SK-N-SH treated with all-trans-retinoic acid at 6 μM for 48 hours (cell line): Measurements from ENCODE around the gene CDH11.

ENCODE experiments used
- ATAC-seq: fragments of 200-7000 bp; cut with Tn5 transposase; 3 replicates; pipeline ENCODE4 v1.9.1; 2020; ENCODE audit warnings: mild to moderate bottlenecking, moderate library complexity
- ARNTL ChIP-seq: fragments of 450-650 bp; formaldehyde crosslinking; IDR thresholded peaks from 2 replicates; pipeline ENCODE4 v1.5.0; 2020; ENCODE audit warnings: low read depth, mild to moderate bottlenecking, moderate library complexity, borderline replicate concordance
- CREB5 ChIP-seq: fragments of 250-450 bp; sonication (Bioruptor Pico); IDR thresholded peaks from 2 replicates; pipeline ENCODE4 v1.5.1; 2020; ENCODE audit warnings: low read depth, mild to moderate bottlenecking, moderate library complexity
- CSDC2 ChIP-seq: fragments of 250-450 bp; sonication (Bioruptor Pico); IDR thresholded peaks from 2 replicates; pipeline ENCODE4 v1.5.0; 2020; ENCODE audit warnings: mild to moderate bottlenecking, moderate library complexity
- CSRNP3 ChIP-seq: fragments of 250-450 bp; sonication (Bioruptor Pico); IDR thresholded peaks from 2 replicates; pipeline ENCODE4 v1.5.1; 2021; ENCODE audit warnings: mild to moderate bottlenecking, moderate library complexity
- ESRRG ChIP-seq: fragments of 250-450 bp; sonication (Bioruptor Pico); IDR thresholded peaks from 2 replicates; pipeline ENCODE4 v1.6.1; 2021; ENCODE audit warnings: mild to moderate bottlenecking
- GLIS3 ChIP-seq: fragments of 250-450 bp; sonication (Bioruptor Pico); IDR thresholded peaks from 2 replicates; pipeline ENCODE4 v1.5.0; 2020; ENCODE audit warnings: mild to moderate bottlenecking, moderate library complexity
- ISL1 ChIP-seq: fragments of 250-450 bp; sonication (Bioruptor Pico); IDR thresholded peaks from 2 replicates; pipeline ENCODE4 v2.1.2; 2022; ENCODE audit warnings: mild to moderate bottlenecking, moderate library complexity
- OSR1 ChIP-seq: fragments of 250-450 bp; sonication (Bioruptor Pico); IDR thresholded peaks from 2 replicates; pipeline ENCODE4 v1.8.0; 2022; ENCODE audit warnings: moderate library complexity, mild to moderate bottlenecking, inconsistent platforms
- PATZ1 ChIP-seq: fragments of 250-450 bp; sonication (Bioruptor Pico); IDR thresholded peaks from 2 replicates; pipeline ENCODE4 v1.8.0; 2020; ENCODE audit warnings: mild to moderate bottlenecking, moderate library complexity, borderline replicate concordance
- POU6F1 ChIP-seq: fragments of 250-450 bp; sonication (Bioruptor Pico); IDR thresholded peaks from 2 replicates; pipeline ENCODE4 v1.8.0; 2021; ENCODE audit warnings: low read depth, mild to moderate bottlenecking, moderate library complexity, borderline replicate concordance
- PPARA ChIP-seq: fragments of 250-450 bp; sonication (Bioruptor Pico); IDR thresholded peaks from 2 replicates; pipeline ENCODE4 v1.5.0; 2020; ENCODE audit warnings: mild to moderate bottlenecking, borderline replicate concordance
- RARB ChIP-seq: fragments of 250-450 bp; sonication (Bioruptor Pico); IDR thresholded peaks from 2 replicates; pipeline ENCODE4 v1.8.0; 2021; ENCODE audit warnings: mild to moderate bottlenecking, moderate library complexity
- SNAI2 ChIP-seq: fragments of 250-450 bp; sonication (Bioruptor Pico); IDR thresholded peaks from 2 replicates; pipeline ENCODE4 v1.5.0; 2020; ENCODE audit warnings: mild to moderate bottlenecking, moderate library complexity
- TCF4 ChIP-seq: fragments of 250-450 bp; sonication (Bioruptor Pico); IDR thresholded peaks from 2 replicates; pipeline ENCODE4 v1.8.0; 2021; ENCODE audit warnings: mild to moderate bottlenecking, moderate library complexity, borderline replicate concordance
- TOX ChIP-seq: fragments of 250-450 bp; sonication (Bioruptor Pico); IDR thresholded peaks from 2 replicates; pipeline ENCODE4 v1.8.0; 2021; ENCODE audit warnings: mild to moderate bottlenecking, moderate library complexity, borderline replicate concordance
- TSHZ2 ChIP-seq: fragments of 250-450 bp; sonication (Bioruptor Pico); IDR thresholded peaks from 2 replicates; pipeline ENCODE4 v1.5.0; 2020; ENCODE audit warnings: mild to moderate bottlenecking, moderate library complexity
- ZC3H10 ChIP-seq: fragments of 250-450 bp; sonication (Bioruptor Pico); IDR thresholded peaks from 2 replicates; pipeline ENCODE4 v1.5.1; 2021; ENCODE audit warnings: mild to moderate bottlenecking, moderate library complexity
- ZFP3 ChIP-seq: fragments of 250-450 bp; sonication (Bioruptor Pico); IDR thresholded peaks from 2 replicates; pipeline ENCODE4 v1.5.0; 2020; ENCODE audit warnings: mild to moderate bottlenecking, moderate library complexity
- ZFP30 ChIP-seq: fragments of 450-650 bp; formaldehyde crosslinking; IDR thresholded peaks from 2 replicates; pipeline ENCODE4 v1.5.0; 2022; ENCODE audit warnings: mild to moderate bottlenecking, moderate library complexity
- ZNF565 ChIP-seq: fragments of 450-650 bp; formaldehyde crosslinking; conservative IDR thresholded peaks from 2 replicates; pipeline ENCODE4 v1.5.0; 2020; ENCODE audit warnings: low read depth, mild to moderate bottlenecking, moderate library complexity
- ZNF8 ChIP-seq: fragments of 450-650 bp; formaldehyde crosslinking; IDR thresholded peaks from 2 replicates; pipeline ENCODE4 v1.5.0; 2020; ENCODE audit warnings: mild to moderate bottlenecking, moderate library complexity

The CDH11 gene

GRCh38 chr16:64974381-64974780, 147.5 kb downstream of the CDH11 start:
- TF ChIP-seq RARB: no peak
- no peak for TF ChIP-seq PATZ1
- TF ChIP-seq CSRNP3 (CRISPR knock-in tag): no peak
- no peak for TF ChIP-seq TCF4 (CRISPR knock-in tag)
- no peak for TF ChIP-seq ZFP30 (CRISPR knock-in tag)
- no peak for TF ChIP-seq ARNTL (CRISPR knock-in tag)
- TF ChIP-seq OSR1: no peak
- TF ChIP-seq GLIS3 (CRISPR knock-in tag): no peak
- no peak for TF ChIP-seq ZC3H10 (CRISPR knock-in tag)
- no peak for TF ChIP-seq ZFP3 (CRISPR knock-in tag)
- TF ChIP-seq CSDC2: no peak
- TF ChIP-seq TOX (CRISPR knock-in tag): no peak
- no peak for TF ChIP-seq ISL1 (CRISPR knock-in tag)
- no peak for TF ChIP-seq ZNF565 (CRISPR knock-in tag)
- no peak for TF ChIP-seq PPARA (CRISPR knock-in tag)
- TF ChIP-seq TSHZ2 (CRISPR knock-in tag): no peak
- no peak for TF ChIP-seq ESRRG (CRISPR knock-in tag)
- no peak for TF ChIP-seq ZNF8 (CRISPR knock-in tag)
- no peak for TF ChIP-seq CREB5 (CRISPR knock-in tag)

GRCh38 chr16:64973171-64973570, 148.7 kb downstream of the CDH11 start:
- no peak for ATAC-seq
- no peak for TF ChIP-seq PATZ1
- no peak for TF ChIP-seq ZNF8 (CRISPR knock-in tag)
- no peak for TF ChIP-seq POU6F1 (CRISPR knock-in tag)
- no peak for TF ChIP-seq ZFP3 (CRISPR knock-in tag)
- TF ChIP-seq PPARA (CRISPR knock-in tag): no peak
- TF ChIP-seq CSDC2: no peak
- no peak for TF ChIP-seq ZNF565 (CRISPR knock-in tag)
- TF ChIP-seq GLIS3 (CRISPR knock-in tag): no peak
- TF ChIP-seq ISL1 (CRISPR knock-in tag): no peak
- no peak for TF ChIP-seq RARB
- no peak for TF ChIP-seq CSRNP3 (CRISPR knock-in tag)
- TF ChIP-seq ZC3H10 (CRISPR knock-in tag): no peak
- no peak for TF ChIP-seq TOX (CRISPR knock-in tag)
- TF ChIP-seq SNAI2 (CRISPR knock-in tag): no peak
- no peak for TF ChIP-seq CREB5 (CRISPR knock-in tag)
- no peak for TF ChIP-seq TCF4 (CRISPR knock-in tag)
- TF ChIP-seq TSHZ2 (CRISPR knock-in tag): no peak

More at GRCh38 chr16:64974381-64974780, 147.5 kb downstream of the CDH11 start:
- no peak for ATAC-seq
